ENCODE data around the gene MSMO1.

The MSMO1 gene

GRCh38 chr4:165360041-165360695, 32.7 kb downstream of the MSMO1 start:
- no peak for DNase-seq

- DNase-seq: no peak
Measured at GRCh38 chr4:165360985-165361670, 33.7 kb downstream of the MSMO1 start.

- DNase-seq: no peak
Measured at GRCh38 chr4:165361810-165362209, 34.3 kb downstream of the MSMO1 start.

- no peak for DNase-seq
Measured at GRCh38 chr4:165364452-165365080, 37.1 kb downstream of the MSMO1 start.

- DNase-seq: no peak
Measured at GRCh38 chr4:165367040-165367439, 39.6 kb downstream of the MSMO1 start.

- DNase-seq: no peak
Measured at GRCh38 chr4:165368114-165368513, 40.6 kb downstream of the MSMO1 start.

GRCh38 chr4:165368567-165368966, 41.1 kb downstream of the MSMO1 start:
- DNase-seq: no peak

- no peak for DNase-seq
Measured at GRCh38 chr4:165369522-165369921, 42.1 kb downstream of the MSMO1 start.

GRCh38 chr4:165370530-165370929, 43.1 kb downstream of the MSMO1 start:
- no peak for DNase-seq

GRCh38 chr4:165375465-165375864, 48.0 kb downstream of the MSMO1 start:
- DNase-seq: no peak

- DNase-seq: peak; percentile 3
Measured at GRCh38 chr4:165378398-165378744, 50.9 kb downstream of the MSMO1 start.

- DNase-seq: peak; percentile 90
Measured at GRCh38 chr4:165378745-165379677, 51.5 kb downstream of the MSMO1 start, which contains the start of gene CPE. Gene CPE, plus strand, starts transcription at chr4:165379008. Its CDS starts 214 bp downstream, at chr4:165379222.

GRCh38 chr4:165379678-165380064, 52.2 kb downstream of the MSMO1 start:
- DNase-seq: peak; percentile 29

GRCh38 chr4:165380805-165381204, 53.3 kb downstream of the MSMO1 start:
- DNase-seq: no peak

GRCh38 chr4:165381821-165382373, 54.4 kb downstream of the MSMO1 start:
- no peak for DNase-seq

- no peak for DNase-seq
Measured at GRCh38 chr4:165382640-165383039, 55.2 kb downstream of the MSMO1 start.

GRCh38 chr4:165383591-165384073, 56.2 kb downstream of the MSMO1 start:
- DNase-seq: no peak

- DNase-seq: peak; percentile 20
Measured at GRCh38 chr4:165384186-165384585, 56.7 kb downstream of the MSMO1 start.

GRCh38 chr4:165384598-165384997, 57.1 kb downstream of the MSMO1 start:
- no peak for DNase-seq

GRCh38 chr4:165385126-165385525, 57.7 kb downstream of the MSMO1 start:
- no peak for DNase-seq

- no peak for DNase-seq
Measured at GRCh38 chr4:165386328-165386727, 58.9 kb downstream of the MSMO1 start.

GRCh38 chr4:165388756-165389155, 61.3 kb downstream of the MSMO1 start:
- no peak for DNase-seq

Data from right kidney (tissue), 1 donor.